RKO (cell line): ENCODE results near the gene VSX2.

ENCODE experiments used
- DNase-seq: peaks from one replicate; pipeline ENCODE4 v3.0.0-alpha.2; 2016; ENCODE audit warnings: low spot score

Gene VSX2

GRCh38 chr14:74302634-74303569 lies 63.7 kb downstream of the VSX2 start, which contains the start of gene ABCD4:
ABCD4 (minus strand) TSS chr14:74302934; CDS start chr14:74302912, 22 bp downstream.
- DNase-seq = peak; percentile 96

DNA sequence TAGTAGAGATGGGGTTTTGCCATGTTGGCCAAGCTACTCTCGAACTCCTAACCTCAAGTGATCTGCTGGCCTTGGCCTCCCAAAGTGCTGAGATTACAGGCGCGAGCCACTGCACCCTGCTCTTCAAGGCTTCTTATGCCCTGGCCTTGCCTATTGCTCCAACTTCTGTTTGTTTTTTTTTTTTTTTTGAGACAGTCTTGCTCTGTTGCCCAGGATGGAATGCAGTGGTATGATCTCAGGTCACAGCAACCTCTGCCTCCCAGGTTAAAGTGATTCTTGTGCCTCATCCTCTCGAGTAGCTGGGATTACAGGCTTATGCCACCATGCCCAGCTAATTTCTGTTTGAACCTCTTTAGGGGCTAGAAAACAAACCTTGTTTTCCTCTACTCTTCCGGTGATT lies 69.4 kb downstream of the VSX2 start:
- DNase-seq = no peak

DNA sequence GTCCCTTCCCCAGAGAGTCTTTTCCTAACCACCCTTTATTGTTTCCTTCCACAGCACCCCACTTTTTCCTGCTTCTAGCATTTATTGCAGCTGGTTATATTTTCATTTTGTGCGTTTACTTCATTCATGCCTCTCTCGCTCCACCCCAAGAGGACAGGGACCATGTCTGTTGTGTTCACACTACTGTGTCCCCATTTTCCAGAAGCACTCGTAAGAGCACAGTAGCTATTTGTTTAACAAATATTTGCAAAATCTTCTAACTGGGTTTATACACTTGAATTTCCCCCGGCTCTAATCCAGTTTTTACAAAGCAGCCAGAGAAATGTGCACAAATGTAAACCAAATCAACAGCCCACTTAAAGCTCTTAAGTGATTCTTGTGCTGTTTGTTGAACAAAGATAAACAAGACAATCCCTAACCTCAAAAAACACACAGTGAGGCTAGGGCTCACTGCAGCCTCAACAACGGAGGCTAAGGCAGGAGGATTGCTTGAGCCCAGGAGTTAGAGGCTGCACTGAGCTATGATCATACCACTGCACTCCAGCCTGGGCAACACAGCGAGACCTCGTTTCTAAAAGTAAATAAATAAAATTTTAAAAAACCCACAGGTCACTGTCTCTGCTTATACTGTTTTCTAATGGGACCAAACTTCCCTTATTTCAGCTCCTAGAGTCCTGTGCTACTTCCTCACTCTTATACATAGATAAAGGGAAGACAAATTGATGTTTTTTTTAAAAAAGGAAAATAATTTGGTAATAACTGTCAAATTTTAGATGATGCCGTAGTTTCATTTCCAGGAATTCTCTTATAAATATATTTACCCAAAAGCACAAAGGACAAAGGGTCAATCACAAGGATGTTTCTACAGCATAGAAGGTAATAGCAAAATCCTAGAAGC lies 70.1 kb downstream of the VSX2 start:
- DNase-seq = no peak

GRCh38 chr14:74312161-74312560 lies 72.9 kb downstream of the VSX2 start:
- no peak for DNase-seq
